GM12891 (cell line): ENCODE data around the gene USP40.

Source experiments
- DNase-seq: peaks from one replicate; pipeline ENCODE4 v3.0.0; 2011; ENCODE audit warnings: low spot score; ENCODE audit not compliant: insufficient read length
- FAIRE-seq: peaks from 2 replicates; lab custom pipeline; 2011; peaks lifted over from hg19 to GRCh38; lab: Jason Lieb, UNC
- PAX5 ChIP-seq: IDR thresholded peaks from 2 replicates; pipeline ENCODE4 v1.6.1; 2011; ENCODE audit warnings: low read length, moderate library complexity, mild to moderate bottlenecking; ENCODE audit not compliant: insufficient read depth, severe bottlenecking
- POLR2A ChIP-seq: IDR thresholded peaks from 2 replicates; pipeline ENCODE4 v1.6.1; 2011; ENCODE audit warnings: low read depth, low read length, control low read depth
- POLR2AphosphoS5 ChIP-seq: IDR thresholded peaks from 2 replicates; pipeline ENCODE4 v1.6.1; 2011; ENCODE audit warnings: low read depth, low read length, control low read depth
- POU2F2 ChIP-seq: IDR thresholded peaks from 2 replicates; pipeline ENCODE4 v1.6.1; 2011; ENCODE audit warnings: low read depth, mild to moderate bottlenecking, control low read depth, low read length, moderate library complexity
- SPI1 ChIP-seq: IDR thresholded peaks from 2 replicates; pipeline ENCODE4 v1.6.1; 2011; ENCODE audit warnings: low read depth, low read length, control low read depth
- TAF1 ChIP-seq: IDR thresholded peaks from 2 replicates; pipeline ENCODE4 v1.6.1; 2011; ENCODE audit warnings: low read depth, low read length, control low read depth

The USP40 gene

DNA sequence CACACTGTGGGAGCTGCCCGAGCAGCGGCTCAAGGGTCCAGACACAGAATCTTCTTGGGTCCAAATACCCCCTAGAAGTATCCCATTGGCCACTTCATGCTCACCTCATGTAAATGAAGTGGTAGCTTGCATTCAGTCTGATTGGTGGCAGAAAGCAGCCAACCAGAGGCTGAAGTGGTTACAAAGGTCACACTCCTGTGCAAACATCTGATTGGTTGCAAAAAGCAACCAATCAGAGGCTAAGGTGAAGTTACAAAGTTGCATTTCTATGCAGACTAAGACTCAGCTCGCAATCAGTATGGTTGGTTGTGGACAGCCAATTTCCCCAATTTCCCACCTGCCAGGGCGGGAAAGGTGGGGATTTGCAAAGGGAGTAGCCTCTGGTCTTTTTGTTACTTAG, 118.0 kb downstream of the USP40 start:
- TF ChIP-seq POLR2A, result no peak
- TF ChIP-seq PAX5, result no peak
- no peak for TF ChIP-seq POU2F2
- no peak for TF ChIP-seq TAF1
- no peak for TF ChIP-seq SPI1
- TF ChIP-seq POLR2AphosphoS5, result no peak
- peak; percentile 62 for FAIRE-seq

DNA sequence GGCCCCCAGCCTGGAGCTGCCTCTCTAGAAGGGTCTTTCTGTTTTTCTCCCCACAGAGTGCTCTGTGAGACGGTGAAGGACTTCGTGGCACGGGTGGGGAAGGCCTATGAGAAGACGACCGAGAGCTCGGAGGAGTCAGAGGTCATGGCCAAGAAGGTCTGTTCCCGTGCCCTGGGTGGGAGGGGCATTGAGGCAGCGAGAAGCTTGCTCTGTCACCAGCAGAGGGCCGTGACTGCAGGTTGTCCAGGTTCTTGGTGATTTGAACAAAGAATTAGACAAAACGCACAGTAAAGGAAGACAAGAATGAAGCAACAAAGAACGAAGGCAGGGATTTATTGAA, 118.4 kb downstream of the USP40 start:
- FAIRE-seq (no peak), DNase-seq (no peak)
- TF ChIP-seq POU2F2 (no peak), SPI1 (no peak), POLR2AphosphoS5 (no peak), PAX5 (no peak)

More for the DNA sequence above, 118.0 kb downstream of the USP40 start:
- DNase-seq, result no peak

DNA sequence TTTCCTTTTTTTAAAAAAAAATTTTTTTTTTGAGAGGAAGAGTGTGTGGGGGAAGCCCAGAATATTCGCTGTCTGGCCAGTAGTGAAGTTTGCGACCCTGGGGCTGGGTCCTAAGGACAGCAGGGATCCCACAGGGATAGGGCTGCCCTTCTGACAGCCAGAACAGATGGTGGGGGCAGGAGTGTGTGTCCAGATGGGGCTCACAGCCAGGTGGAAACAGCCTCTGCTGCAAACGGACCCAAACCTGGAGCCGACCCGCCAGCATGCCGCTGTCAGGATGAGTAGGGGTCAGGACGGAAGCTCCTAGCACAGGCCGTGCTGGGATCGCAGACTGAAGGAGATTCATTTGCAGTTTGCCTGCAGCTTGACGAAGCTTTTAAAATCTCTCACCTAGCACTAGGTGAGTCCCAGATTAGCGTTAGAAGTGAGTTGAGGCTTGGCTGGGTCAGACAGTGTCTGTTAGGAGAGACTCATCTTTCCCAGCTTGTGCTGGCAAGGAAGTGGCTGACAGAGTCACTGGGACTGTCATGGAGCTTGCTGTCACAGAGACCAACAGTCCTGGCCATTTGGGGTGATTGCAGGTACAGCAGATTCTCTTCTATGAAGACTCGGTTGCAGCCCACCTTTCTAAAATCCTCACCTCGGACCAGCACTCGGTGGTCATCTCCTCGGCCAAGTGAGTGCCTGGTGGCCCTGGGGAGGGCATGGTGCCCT, 118.9 kb downstream of the USP40 start:
- no peak for TF ChIP-seq TAF1
- TF ChIP-seq PAX5, result no peak
- TF ChIP-seq POU2F2, result no peak
- no peak for TF ChIP-seq SPI1
- FAIRE-seq (no peak), DNase-seq (no peak)

DNA sequence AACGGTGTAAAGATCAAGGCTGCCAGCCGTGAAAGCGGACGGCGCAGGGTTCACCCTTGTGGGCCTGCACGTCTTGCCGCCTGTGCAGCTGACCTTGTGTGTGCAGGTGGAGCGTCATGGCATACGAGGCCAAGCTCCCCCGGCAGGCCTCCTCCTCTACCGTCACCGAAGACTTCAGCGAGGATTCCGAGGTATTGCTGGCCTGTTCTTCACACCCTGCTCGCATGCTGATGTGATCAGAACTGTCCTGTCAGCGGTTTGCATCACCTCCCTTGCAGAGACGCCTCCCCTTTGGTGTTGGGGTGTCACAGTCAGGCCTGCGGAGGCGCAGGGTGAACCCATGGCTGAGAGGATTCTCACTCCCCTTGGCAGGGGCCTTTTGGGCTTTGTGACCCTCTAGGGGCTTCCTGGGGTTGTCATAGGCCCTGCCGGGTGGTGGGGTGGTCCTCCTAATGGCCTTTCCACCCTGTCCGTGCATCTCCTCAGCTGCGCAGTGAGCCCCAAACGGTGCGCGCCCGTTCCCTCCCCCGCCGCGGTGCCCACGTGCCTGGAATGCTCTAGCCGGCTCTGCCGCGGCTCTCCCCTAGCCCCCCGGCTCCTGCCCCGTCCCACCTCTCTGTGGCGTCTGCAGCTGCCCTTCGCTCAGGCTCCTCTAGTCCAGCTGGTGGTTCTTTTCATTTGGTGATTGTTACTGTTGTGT, 119.8 kb downstream of the USP40 start:
- DNase-seq (no peak), FAIRE-seq (no peak)
- no peak for TF ChIP-seq POLR2A
- TF ChIP-seq TAF1, result no peak
- TF ChIP-seq PAX5, result no peak
- TF ChIP-seq POU2F2, result no peak
- no peak for TF ChIP-seq SPI1
- no peak for TF ChIP-seq POLR2AphosphoS5

DNA sequence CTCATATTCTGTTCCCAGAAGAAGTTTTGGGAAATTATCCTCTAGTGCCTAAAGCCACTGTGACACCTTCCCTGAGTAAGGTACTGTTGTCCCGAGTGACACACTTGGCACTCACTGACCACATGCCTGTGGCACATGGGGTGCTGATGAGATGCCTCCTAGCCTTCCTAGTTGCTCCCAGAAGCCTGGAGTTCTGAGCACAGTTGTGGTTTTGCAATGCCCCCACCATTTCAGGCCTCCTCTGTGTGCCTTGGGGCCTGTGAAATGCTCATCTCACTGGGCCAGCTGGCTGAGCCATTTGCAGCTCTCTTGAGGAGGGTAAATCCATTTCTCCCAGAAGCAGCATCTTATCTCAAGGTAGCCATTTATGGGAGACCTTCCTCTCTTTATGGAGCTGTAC, 120.5 kb downstream of the USP40 start:
- DNase-seq (no peak), FAIRE-seq (no peak)
- TF ChIP-seq PAX5 (no peak), POLR2A (no peak), TAF1 (no peak), SPI1 (no peak), POLR2AphosphoS5 (no peak), POU2F2 (no peak)

DNA sequence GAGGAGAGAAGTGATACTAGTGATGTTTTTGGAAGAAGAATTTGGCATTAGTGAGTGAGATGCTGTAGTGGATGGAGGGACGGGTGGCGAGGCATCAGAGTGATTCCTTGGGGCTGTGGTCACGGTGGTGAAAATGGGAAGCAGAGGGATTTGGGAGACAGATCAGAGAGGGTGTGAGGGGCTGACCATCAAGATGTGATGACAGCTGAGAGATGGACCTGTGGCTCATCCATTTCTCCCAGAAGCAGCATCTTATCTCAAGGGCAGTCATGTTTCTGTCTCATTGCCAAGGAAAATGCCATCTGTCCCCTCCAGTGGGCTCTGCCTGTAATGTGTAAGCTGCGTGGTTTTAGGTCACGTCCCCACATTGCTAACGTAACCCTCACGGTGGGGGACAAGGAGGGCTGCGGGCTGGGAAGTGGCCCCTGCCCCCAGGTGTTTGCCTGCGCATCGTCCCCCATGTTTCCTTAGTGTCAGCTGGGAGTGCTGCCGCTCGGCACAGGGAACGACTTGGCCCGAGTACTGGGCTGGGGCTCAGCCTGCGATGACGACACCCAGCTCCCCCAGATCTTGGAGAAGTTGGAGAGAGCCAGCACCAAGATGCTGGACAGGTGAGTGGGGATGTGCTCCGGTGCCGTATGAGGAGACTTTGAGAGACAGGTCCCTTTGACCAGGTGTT, 121.3 kb downstream of the USP40 start:
- TF ChIP-seq PAX5, result no peak
- no peak for TF ChIP-seq TAF1
- TF ChIP-seq POLR2A, result no peak
- TF ChIP-seq POU2F2, result no peak
- TF ChIP-seq POLR2AphosphoS5, result no peak
- TF ChIP-seq SPI1, result no peak
- no peak for DNase-seq
- no peak for FAIRE-seq

DNA sequence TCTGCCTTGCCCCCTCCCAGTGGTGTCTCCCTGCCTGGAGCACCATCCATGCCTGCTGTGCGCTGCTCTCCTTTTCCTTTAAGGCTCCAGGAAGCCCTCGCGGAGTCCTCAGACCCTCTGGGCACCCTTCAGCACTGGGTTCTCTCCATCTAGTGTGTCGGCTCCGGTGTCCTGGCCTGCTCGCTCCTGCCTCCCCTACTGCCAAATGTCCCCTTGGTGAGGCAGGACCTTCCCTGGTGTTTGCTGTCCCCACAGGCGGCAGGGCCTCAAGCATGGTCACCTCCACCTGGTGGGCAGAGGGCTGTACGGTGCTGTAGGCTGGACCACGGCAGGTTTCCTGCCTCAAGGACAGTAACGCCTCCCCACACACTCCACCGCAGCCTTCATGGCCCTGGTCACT, 122.1 kb downstream of the USP40 start:
- no peak for DNase-seq
- TF ChIP-seq POLR2A (no peak), POU2F2 (no peak), PAX5 (no peak), POLR2AphosphoS5 (no peak), SPI1 (no peak), TAF1 (no peak)
- FAIRE-seq, result no peak

GRCh38 chr2:233443511-233444183, 122.9 kb downstream of the USP40 start:
- peak; percentile 93 for DNase-seq
- FAIRE-seq, result peak; percentile 94
- TF ChIP-seq POLR2A (no peak), TAF1 (no peak), POLR2AphosphoS5 (no peak), PAX5 (no peak), SPI1 (no peak), POU2F2 (no peak)

DNA sequence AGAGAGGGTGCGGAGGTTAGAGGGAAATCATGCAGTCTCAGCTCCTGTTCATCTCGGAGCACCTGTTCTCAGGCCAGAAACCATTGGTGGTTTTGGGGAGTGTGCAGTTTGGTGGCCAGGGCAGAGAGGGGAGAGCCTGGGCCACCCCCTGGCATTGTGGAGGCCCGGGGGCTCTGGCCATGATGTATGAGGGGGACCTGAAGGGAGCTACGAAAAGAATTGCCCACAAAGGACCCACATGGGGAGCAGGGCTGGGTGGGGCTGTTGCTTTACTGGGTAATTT, 124.6 kb downstream of the USP40 start:
- no peak for FAIRE-seq
- no peak for DNase-seq
- TF ChIP-seq POU2F2 (no peak), SPI1 (no peak), POLR2AphosphoS5 (no peak), TAF1 (no peak), POLR2A (no peak), PAX5 (no peak)
